GM19023 (cell line): Measurements from ENCODE around the gene SS18L1.

Source experiments
- ATAC-seq: cut with Tn5 transposase; IDR thresholded peaks from one replicate; pipeline ENCODE4 v1.9.1; 2021; ENCODE audit warnings: mild to moderate bottlenecking, moderate library complexity; ENCODE audit not compliant: unreplicated experiment

Gene SS18L1

DNA sequence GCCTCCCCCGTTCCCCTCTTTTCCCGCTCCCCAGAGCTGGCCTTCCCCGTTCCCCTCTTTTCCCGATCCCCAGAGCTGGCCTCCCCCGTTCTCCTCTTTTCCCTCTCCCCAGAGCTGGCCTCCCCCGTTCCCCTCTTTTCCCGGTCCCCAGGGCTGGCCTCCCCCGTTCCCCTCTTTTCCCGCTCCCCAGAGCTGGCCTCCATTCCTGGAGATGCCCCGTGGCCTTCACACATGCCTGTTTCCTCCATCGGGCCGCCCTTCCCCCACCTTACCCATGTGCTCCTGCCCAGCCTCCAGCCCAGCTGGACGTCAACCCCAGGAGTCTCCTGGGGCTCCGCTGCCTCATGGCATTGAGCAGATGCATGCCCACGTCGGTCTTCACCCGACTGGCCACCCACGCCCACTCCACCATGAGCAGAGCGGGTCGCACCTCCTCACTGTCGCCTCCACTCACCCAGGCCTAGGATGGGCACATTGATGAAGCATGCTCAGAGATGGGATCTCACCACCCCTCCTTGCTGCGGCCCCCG is 8.3 kb downstream of the SS18L1 start:
- ATAC-seq: no peak

DNA sequence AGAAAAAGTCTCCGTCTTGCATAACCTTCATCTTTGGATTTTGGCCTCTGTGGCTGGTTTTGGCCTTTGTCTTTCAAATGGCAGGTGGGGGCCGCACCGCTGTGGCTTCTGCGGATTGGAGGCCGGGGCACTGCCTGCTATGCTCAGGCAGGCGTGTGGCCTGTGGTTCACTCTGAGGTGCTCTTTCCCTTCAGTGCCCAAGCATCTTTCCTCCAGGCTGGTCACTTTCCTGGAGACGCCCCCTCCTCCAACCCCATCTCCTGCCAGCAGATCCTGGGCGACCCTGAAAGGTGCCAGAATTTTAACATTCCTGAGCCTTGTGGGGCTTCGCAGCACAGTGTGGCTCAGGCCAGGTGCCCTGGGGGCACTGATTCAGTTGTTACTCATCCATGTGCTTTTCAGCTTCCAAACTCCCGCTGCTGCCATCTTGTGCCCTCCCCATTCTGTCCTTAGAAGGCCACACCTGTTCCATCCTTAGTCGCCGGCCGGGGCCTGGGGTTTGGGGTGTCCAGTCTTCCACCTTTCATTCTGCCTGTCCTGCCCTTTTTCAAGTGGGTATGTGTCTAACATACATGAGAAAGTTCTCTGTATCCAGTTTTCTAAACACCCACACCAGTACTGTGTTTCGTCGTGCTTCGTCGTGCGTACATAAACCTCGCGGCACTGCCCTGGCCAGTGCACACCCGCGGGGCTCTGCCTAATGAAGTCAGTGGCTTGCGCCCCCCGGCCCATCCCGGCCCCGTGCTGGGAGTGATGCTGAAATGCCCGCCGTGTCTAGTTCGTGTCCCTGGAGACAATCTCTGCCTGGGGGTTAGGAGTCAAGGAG is 12.1 kb downstream of the SS18L1 start:
- ATAC-seq: no peak

DNA sequence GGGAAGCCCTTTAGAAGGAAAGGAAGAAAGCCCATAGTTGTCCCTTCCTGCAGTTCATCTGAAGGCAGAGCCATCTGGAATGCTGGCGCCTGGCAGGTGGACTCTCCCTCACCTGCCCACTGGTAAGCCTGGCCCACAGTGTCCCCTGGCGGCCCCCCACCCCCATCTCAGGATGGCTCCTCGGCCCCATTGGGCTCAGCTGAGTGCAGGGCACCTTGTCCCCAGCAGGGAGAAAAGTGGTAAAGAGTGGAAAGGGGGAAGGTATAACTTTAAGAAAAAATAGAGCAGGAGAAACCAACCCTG is 12.6 kb downstream of the SS18L1 start:
- no peak for ATAC-seq

DNA sequence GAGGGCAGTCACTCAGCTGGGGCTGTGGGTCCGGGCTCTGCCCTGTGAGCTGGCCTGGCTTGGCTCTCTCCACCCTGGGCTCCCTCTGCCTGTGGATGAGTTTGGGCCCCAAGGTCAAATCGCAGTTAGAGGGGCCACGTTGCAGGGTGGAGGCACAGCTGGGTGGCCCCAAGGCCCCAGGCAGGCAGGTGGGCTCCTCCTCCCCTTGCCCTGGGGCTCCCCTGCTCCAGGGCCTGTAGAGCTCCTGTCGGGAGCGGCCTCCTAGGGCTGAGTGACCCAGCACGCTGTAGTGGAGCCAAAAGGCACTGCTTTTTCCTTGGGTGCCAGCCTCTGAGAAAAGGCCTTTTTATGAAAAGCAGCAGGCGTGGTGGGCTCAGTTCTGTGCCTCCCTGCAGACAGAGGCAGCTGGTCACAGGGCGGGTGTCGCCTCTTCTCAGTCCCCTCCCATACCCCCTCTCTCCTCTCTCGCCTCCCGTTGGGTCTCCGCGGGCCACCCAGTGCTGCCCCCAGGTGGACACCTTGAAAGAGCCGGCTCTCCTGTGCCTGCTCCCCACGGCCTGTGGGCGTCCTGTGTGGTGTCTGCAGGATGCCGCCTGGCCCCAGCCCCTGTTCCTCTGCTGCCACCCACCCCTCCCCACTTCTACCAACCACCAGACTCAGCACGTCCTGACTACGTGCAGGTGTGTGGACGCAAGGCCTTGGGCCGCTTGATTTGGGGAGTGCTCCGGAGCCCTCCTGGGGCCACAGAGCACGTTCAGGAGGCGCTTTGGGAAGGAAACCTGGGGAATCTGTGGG is 13.2 kb downstream of the SS18L1 start:
- ATAC-seq: no peak

DNA sequence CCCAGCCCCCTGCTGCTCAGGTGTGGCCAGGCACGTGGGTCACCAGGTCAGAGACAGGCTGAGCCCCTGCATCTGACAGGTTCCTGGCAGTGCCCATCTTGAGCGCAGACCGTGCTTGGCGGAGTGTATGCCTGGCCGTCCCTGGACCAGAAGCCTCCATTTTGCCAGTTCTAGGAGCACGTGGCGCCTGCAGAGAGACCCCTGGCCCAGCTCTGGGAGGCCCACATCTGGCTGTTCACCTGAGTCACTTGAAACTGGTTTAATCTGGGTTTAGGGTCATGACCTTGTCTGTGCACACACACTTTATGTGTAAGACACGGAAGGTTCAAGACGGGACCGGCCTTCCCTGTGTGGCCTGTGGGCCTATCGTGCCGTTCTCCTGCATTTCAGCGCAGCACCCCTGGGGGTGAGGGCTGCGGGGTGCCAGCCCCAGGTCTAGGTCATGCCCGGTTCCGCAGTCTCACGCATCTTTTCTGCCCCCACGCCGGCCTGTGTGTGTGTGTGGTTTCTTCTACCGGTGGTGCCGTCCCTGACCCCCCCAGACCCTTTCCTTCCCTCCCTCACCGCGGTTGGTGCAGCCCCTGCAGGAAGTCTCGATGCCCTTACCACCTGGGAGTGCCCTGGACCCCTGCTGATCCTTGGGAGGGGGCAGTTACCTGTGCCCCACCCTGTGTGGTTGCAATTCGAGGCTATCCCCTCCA is 14.0 kb downstream of the SS18L1 start:
- no peak for ATAC-seq

DNA sequence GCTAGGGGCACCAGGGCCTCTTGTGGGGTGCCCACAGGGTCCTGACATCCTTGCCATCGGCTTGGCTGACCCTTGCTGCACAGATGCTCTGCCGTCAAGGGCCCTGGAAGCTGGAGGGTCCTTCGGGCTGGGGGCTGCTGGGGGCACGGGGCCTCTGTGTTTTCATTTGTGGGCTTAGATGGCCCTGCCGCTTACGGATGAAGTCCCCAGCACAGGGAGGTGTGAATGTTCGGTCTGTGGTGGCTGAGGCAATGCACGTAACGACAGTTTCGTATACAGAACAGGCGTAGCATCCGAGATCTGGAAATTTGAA is 14.5 kb downstream of the SS18L1 start:
- no peak for ATAC-seq

DNA sequence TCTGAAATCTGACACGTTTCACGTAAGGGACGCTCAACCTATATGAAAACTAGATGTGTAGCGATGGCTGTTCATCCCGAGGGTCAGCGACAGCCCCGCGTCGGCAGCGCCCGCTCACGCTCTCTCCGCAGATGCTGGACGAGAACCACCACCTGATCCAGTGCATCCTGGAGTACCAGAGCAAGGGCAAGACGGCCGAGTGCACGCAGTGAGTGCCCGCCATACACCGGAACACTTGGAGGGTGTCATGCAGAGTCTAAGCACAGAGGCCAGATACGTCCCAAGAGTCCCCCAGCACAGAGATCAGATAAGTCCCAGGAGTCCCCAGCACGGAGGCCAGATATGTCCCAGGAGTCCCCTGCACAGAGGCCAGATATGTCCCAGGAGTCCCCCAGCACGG is 15.0 kb downstream of the SS18L1 start:
- ATAC-seq: no peak

DNA sequence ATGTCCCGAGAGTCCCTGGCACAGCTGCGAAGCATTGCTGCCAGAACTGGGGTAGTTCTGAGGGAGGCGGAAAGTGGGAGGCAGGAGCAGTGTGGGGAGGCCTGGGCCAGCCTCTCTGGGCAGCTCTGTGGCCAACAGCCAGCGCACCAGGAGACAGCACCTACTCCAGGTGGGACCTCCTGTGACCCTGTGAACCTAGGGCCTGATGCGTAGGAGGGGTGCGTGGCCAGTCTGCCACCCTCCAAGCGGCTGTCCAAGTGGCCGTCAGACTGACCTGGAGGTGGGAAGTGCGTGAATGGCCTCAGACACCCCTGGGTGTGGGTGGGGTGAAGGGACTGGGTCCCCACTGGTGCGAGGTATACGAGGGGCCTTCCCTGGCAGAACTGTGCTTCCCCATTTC is 15.5 kb downstream of the SS18L1 start:
- no peak for ATAC-seq

DNA sequence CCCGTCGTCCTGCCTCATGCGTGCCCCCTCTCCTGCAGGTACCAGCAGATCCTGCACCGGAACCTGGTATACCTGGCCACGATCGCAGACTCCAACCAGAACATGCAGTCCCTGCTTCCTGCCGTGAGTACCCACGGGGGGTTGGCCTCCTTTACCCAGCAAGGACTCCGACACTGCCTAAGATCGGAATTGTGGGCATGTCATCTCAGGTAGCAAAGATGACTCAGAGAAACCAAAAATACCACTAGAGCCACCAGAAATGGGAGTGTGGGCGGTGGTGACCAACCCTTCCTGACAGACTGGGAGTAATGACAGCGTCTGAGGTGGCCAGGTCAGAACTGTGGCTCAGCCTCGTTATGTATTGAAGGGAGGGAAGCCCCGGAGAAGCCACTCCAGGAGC is 16.3 kb downstream of the SS18L1 start:
- no peak for ATAC-seq

DNA sequence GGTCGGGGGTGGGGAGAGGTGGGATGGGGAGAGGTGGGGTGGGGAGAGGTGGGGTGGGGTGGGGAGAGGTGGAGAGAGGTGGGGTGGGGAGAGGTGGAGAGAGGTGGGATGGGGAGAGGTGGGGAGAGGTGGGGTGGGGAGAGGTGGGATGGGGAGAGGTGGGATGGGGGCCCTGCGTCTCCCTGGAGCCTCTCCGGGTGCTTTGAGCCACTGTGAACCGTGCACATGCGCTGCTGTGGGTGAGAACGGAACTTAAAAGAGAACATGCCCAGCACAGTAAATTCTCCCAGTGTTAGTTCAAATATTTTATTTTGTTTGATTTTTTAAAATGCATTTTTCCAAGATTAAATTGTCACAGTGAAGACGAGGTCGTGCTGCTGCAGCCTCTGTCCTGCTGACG is 16.7 kb downstream of the SS18L1 start:
- ATAC-seq: no peak

DNA sequence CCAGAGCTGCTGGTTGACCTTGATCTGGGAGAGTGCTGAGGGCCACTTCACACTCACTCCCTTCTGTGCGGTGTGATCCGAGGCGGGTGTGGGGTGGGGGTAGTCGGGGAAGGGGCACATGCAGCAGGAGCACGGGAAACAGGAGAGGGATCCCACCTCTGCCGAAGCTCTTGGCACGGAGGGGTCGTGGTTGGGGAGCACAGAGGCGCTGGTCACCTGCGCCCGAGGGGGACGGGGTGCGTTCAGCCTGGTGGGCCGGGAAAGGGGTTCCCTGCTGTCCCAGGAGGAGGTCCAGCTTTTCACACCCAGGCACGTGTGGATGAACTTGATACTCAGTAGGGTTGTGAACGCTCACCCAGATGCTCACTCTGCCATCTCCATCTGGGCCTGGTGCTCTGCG is 17.3 kb downstream of the SS18L1 start:
- ATAC-seq: no peak

DNA sequence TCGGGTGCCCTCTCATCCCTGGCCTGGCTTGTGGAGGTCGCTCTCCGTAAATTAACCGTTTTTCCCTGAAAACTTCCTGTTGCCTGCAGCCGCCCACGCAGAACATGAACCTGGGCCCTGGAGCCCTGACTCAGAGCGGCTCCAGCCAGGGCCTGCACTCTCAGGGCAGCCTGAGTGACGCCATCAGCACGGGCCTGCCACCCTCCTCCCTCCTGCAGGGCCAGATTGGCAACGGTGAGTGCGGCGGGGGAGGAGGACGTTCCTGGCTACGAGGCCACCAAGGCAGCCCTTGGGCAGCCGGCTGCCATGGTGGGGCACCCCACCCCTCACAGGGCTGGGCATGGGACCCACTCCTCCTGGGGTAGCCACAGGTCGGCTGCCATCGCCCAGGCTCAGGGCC is 17.8 kb downstream of the SS18L1 start:
- ATAC-seq: no peak

DNA sequence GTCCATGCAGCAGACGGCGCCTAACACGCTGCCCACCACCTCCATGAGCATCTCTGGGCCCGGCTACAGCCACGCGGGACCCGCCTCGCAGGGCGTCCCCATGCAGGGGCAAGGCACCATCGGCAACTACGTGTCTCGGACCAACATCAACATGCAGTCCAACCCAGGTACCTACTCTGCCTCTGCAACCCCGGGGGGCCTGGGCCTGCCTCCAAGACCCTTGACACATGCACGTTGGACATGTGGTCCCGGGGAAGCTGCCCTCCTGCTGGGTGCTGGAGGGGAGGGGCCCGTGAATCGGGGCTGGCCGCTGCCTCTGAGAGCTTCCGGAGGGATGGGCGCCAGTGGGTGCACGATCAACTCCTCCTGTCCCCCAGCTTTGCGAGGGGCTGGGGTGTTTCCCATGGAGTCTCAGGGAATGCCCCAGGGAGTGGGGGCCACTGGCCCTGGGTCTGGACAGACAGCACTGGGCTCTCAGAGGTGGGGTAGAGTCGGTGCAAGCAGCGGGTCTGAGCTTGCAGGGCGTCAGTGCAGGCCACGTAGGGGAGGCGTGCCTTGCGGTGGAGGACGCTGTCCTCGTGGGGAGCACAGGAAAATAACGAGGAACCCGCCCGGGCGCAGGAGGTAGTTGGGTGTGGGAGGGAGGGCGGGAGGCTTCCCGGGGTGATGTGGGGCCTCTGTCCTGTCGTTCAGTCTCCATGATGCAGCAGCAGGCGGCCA is 19.4 kb downstream of the SS18L1 start:
- ATAC-seq: no peak

DNA sequence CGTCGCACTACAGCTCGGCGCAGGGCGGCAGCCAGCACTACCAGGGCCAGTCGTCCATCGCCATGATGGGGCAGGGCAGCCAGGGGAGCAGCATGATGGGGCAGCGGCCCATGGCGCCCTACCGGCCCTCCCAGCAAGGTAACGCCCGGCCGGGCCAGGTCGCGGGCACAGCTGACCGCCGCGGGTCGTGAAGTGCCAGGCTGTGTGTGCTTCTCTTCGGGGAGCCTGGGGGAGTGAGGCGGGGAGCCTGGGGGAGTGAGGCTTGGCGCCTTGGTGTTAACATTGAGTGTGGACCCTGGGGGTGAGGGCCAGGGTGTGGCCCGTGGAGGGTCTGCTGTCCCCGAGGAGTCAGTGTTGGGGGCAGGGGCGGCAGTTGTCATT is 19.9 kb downstream of the SS18L1 start:
- ATAC-seq: no peak

DNA sequence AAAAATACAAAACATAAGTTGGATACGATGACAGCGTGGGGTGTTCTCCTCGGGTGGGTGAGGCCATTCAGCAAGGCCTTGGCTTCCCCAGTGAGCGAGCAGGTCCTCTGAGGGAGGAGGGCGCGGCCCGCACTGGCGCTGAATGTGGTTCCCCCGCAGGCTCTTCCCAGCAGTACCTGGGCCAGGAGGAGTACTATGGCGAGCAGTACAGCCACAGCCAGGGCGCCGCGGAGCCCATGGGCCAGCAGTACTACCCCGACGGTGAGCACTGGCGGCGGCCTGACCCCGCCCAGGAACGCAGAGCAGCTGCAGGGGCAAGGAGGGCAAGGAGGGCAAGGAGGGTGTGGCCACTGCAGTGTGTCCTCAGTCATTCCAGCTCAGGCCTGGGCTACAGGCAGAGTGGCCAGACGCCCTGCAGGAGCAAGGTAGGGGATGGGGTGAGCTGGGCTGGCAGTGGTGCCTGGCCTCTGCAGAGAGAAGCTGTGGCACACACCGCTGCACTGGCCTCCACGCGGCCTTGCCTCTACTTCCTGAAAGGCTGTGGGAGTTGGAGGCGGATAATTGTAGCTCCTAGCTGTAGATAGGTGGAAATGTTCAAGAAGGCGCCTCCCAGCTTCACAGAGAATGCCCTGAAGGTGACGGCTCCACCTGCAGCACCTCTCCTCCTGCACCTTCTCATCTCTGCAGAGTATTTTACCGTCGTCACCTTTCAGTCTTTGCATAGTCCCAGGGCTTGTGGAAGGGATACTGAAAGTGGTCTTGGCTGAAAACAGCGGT is 20.6 kb downstream of the SS18L1 start:
- no peak for ATAC-seq

DNA sequence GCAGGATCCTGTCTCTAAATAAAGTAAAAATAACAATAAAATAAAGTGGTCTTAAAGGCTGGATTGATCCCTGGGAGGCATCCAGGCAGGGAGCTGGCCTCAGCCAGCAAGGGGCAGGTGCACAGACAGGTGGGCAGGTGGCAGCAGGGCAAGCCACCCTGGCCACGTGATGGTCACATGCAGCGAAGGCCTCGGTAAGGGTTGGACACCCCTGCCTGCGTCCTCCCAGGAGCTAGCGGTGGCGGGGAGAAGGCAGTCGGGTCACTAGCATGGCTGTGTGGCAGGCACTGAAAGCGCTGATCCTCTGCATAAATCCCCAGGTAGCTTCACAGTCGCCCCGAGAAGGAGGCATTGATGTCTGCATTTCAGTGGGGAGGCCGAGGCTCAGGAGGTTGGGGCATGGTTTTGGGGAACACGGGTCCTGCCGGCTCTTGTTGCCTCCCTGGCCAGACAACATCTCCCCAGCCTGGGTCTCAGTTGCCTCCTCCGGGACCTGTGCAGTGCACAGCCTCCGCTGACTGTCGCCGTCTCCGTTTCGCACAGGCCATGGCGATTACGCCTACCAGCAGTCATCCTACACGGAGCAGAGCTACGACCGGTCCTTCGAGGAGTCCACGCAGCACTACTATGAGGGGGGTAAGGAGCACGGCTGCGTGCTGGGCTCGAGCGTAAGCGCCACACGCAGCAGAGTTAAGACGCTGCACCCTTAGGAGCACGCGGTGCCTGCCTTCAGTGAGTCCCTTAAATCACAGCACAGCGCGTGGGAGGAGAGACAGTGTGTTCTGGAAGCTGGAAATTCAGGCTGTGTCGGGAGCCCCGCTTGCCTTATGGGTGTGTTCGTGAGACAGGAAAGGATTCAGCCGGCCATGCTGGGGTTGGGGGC is 21.6 kb downstream of the SS18L1 start:
- no peak for ATAC-seq

DNA sequence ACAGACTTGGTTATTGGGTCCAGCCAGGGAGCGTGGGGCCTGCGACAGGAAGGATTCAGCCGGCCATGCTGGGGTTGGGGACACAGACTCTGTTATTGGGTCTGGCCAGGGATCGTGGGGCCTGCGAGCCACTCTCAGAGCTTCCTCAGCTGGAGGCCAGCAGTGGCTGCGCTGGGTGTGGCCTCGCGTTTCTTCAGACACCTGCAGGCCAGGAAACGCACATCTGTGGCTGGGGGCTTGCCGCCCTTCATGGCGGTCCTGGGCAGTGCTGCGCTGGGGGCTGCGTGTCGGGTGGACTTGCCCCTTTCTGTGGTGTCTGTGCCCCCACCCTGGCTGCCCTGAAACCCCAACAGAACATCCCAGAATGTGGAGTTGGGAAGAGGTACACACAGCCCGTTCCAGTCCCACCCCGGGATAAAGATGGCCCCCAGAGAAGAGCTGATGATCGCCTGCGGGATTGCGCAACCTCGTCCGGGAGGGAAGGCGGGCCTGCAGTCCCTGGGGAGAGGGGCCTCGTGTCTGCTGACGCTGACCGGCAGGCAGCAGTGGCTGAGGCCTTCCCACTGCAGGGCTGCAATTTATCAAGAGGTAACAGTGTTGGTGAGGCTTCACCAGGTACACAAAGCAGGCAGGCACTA is 22.3 kb downstream of the SS18L1 start:
- ATAC-seq: no peak

DNA sequence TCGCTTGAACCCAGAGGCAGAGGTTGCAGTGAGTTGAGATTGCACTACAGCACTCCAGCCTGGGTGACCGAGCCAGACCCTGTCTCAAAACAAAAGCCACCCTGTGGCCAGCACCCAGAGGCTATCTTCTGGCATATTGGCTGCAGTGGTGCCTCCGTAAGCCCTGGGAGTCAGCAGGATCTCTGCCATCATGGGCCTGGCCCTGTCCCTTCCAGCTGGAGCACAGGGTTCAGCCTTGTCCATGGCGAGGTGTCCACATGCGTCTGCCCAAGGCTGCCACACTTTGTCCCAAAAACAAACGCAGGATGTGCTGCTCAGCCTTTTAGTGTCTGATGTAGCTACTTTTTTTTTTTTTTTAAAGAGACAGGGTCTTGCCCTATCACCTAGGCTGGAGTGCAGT is 23.9 kb downstream of the SS18L1 start:
- no peak for ATAC-seq

DNA sequence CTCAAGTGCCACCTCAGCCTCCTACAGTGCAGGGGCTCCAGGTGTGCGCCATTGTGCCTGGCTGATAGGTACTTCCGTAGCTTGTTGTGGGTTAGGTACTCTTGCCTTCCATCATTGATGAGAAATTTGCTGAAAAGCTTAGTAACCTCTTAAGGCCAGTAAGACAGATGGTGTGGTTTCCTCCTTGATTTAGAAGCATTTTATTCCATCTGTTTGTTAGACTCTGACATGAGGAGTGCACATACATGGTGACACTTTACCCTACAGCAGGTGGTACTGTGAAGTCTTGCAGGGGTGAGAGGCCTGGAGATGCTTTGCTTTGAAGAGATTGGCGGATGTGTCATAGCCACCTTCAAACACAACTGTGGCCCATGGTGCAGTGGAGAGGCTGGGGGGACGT is 24.5 kb downstream of the SS18L1 start:
- no peak for ATAC-seq
